Activated gamma-delta T cell treated with Interleukin-2 at 50 U/mL for 16 hours (primary cell): ENCODE data around the gene OSBPL10.

Source experiments
- DNase-seq: peaks from one replicate; pipeline ENCODE4 v3.0.0-alpha.2; 2020

The OSBPL10 gene

DNA sequence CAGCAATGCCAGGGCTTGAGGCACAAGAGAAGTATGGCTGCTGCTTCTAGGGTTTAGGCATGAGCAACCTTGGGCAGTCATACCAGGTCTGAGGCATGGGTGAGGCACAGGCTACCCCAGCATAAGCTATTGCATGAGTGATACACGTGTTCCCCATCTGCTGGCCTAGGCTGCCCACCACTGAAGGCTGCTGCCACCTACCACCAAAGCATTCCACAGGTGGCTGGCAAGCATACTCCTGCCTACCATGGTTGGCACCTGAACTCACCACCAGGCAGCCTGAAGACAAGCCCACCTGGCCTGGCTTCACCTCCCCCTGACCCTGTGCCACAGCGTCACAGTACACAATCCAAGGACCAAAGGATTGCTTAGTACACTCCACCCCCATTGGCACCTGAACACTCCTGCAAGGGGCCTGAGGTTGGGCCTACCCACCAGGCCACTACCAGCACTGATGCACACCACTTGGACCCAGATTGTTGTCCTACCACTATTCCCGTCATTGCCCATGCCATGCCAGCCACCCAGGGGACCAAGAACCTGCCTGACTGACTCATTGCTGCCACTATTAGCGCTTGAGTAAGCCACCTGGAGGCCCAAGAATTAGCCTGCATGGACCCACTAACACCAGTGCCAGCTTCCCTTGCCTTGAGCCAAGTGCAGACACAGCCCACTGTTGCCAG is 332.6 kb downstream of the OSBPL10 start:
- DNase-seq: no peak

DNA sequence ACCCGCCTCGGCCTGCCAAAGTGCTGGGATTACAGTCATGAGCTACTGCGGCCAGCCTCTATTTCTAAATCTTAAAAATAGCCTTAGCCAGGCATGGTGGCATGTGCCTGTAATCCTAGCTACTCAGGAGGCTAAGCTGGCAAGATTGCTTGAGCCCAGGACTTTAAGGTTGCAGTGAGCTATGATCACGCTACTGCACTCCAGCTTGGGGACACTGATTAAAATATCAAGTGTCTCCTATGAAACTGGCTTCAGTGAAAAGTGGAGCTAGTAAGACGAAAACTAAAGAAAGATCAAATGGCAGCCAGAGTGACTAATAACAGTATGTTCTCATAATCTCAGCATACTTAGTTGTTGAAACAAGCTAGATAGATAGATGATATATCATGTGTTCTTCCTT is 335.8 kb downstream of the OSBPL10 start:
- no peak for DNase-seq

DNA sequence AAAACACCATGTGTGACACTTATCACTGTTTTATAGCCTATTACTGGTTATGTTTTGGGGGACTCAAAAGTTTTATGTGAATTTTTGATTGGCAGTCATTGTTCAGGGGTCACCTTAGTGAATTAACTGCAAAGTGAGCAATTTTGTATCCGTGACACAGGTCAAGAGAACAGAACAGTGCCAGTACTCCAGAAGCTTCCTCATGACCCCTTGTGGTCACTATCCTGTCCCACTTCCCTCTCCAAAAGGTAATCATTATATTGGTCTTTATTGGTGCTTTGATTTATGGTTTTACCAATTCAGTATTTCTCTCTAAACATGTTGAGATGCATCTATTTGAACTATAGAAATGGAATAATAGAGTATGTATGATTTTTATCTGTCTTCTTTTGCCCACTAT is 341.2 kb downstream of the OSBPL10 start:
- no peak for DNase-seq

DNA sequence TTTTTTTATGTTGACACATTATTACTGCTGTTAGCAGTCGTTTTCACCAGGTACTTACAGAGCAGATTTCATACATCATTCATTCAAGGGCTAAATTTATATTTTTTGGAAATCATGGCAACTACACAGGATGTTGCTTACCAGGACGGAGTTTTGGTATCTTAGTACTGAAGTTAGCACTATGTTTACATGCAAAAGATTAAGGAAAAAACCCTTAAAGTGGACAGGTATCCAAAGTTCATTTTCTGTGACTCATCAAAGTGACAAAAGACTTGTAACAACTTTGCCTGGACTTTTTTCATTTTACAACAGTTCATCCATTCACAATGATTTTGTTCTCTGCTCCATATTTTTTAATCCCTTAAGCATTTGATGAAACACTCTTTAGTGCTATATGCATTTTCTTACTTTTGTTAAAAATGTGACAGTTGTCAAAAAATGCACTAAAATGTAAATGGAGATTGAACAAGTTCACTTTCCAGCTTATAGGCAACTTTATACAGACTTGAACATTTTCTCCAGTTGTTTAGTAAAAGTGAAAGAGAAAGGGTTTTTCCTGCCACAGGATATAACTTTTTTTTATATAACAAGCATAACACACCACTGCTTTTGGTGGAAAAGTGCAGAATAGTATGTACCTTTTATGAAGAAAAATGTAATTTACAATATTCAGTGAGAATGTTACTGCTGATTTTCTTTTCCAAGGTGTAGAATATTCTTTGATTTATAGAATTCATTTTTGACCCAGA is 344.2 kb downstream of the OSBPL10 start:
- DNase-seq: no peak

- no peak for DNase-seq
These were observed 345.0 kb downstream of the OSBPL10 start for GRCh38 chr3:31636049-31636448.

DNA sequence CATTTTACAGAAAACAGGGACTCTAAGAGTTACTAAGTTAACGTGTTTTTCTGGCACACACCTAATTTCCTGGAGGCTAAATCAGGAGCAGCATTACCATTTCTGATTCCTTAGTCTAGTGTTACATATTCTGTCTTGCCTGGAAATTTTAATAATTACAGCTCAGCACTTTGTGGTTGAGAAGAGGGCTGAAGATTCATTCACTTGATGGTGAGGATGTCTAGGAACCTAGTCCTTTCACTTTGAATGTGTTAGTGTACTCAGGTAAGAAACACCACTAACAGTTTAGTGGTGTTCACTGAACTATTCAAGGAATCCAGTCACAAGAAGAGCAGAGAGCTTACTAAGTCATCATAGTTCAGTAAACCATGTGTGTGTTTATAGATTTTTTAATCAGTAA is 345.5 kb downstream of the OSBPL10 start:
- DNase-seq: no peak

GRCh38 chr3:31634476-31634875 is 346.6 kb downstream of the OSBPL10 start:
- no peak for DNase-seq

- DNase-seq: no peak
These were observed 352.0 kb downstream of the OSBPL10 start for GRCh38 chr3:31629054-31629453.

DNA sequence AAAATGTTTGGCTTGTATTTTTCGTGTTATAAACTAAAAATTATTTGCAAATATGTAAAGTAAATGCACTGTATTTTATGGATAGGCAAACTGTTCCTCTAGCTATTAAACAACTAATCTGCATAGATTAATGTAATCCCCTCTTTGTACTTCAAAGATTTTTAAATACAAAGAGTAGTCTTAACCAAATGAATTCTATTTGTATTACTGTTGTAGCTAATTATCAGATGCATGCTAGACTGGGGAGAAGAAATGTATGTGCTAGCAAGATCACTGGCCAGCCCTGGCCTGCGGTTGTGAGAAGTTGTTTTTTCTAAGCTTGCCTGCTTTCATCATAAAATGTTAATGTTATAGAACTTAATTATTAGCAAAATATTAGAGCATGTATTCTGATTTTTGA is 355.7 kb downstream of the OSBPL10 start:
- no peak for DNase-seq

DNA sequence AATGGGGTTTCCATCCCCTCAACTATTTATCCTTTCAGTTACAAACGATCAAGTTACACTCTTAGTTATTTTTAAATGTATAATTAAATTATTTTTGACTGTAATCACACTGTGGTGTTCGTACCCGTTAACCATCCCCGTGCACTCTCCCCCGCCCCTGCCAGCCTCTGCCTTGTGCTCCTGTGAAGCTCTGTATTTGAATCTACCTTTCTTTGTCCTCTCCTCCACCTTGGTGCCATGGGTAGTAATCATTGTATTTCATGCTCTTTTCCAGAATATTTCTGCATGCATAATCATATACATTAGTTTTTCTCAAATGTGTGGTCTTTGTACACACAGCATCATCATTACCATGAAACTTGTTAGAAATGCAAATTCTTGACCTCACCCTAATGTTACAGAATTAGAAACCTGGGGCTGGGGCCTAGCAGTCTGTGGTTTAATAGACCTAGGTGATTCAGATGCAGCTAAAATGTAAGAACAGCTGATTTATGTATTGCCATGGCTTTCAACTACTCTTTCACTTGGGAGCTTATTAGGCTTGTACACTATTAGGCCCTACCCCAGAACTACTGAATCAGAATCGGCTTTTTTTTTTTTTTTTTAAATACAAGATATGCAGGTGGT is 356.9 kb downstream of the OSBPL10 start:
- no peak for DNase-seq

GRCh38 chr3:31622636-31623288 is 358.3 kb downstream of the OSBPL10 start:
- no peak for DNase-seq

GRCh38 chr3:31621314-31621713 is 359.7 kb downstream of the OSBPL10 start:
- no peak for DNase-seq

DNA sequence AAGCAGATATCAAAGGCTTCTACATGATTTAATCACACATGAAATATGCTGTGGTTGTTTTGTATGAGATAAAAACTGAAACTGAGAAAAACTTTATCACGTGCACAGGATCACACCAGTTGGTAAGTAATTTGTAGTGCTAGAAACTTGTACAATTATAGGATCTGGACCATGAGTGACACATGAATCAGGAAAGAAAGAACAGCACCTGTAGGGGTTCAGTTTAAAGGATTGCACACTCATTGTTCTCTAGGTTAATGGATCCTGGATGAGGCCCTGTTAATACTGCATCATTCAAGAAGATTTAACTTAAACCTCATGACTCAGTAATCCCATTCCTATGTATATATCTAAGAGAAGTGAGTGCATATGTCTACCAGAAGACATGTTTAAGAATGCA is 360.4 kb downstream of the OSBPL10 start:
- DNase-seq: no peak

GRCh38 chr3:31616711-31617110 is 364.4 kb downstream of the OSBPL10 start:
- no peak for DNase-seq

- DNase-seq: no peak
These were observed 365.8 kb downstream of the OSBPL10 start for GRCh38 chr3:31615071-31615875.

DNA sequence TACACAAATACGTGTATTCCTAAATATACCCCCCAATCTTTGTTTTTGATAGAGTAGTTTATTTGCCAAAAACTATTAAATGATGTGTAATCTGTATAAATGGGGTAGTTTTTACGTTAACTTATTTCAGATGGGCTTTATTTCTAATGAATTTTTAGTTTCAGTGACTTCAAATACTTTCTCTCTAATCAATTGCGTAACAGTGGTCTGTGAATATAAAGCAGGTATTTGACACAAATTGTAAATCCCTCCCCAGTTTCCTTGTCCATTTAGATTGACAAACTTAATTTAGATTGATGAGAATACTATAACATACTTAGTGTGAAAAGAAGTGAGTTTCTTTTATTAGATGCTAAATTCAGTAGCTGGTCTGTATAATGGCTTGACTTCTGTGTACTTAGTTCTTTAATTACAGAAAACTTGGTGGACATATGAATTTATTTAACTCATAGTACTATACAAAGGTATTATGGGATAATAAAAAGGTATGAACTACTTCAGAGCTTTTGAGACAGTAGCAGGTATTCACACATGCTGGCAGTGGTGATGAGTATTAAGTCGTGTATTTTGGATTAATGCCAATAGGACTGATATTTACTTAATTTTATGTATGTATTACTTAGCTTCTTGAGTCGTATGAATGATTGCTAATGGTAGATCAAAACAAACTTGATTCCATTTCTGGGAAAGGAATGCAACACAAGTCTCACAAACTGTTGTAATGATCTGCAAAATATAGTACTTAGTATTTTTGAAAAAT is 366.7 kb downstream of the OSBPL10 start:
- DNase-seq: no peak

- no peak for DNase-seq
These were observed 367.4 kb downstream of the OSBPL10 start for GRCh38 chr3:31613654-31614053.

- no peak for DNase-seq
These were observed 367.9 kb downstream of the OSBPL10 start for GRCh38 chr3:31613177-31613576.
